22Rv1 (cell line): Measurements from ENCODE around the gene PAQR9.

Experiments
- H3K27ac ChIP-seq: fragments of 450-650 bp; 2 replicates; pipeline ENCODE4 v1.5.1; 2017
- ZFX ChIP-seq: fragments of 450-650 bp; IDR thresholded peaks from 2 replicates; pipeline ENCODE4 v1.6.1; 2017; ENCODE audit warnings: antibody characterized with exemption, borderline replicate concordance
- TF ChIP-seq, protein P1 (sequence below): fragments of 450-650 bp; IDR thresholded peaks from 2 replicates; pipeline ENCODE4 v1.5.1; 2017; ENCODE audit warnings: mild to moderate bottlenecking

Gene PAQR9

DNA sequence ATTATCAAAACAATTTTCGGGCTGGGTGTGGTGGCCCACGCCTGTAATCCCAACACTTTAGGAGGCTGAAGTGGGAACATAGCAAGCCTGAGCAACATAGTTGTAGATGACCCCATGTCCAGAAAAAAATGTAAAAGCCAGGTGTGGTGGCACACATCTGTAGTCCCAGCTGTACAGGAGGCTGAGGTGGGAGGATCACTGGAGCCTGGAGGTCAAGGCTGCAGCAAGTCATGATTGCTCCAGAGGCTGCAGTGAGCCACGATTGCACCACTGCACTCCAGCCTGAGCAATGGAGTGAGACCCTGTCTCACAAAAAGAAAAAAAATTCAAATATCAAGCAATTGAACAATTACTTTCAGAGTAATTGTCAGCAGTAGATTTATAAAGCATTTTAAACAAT lies 8.0 kb upstream of the PAQR9 start:
- no peak overlapping the region for H3K27ac ChIP-seq
- no peak for TF ChIP-seq ZFX
- TF ChIP-seq, protein P1, sequence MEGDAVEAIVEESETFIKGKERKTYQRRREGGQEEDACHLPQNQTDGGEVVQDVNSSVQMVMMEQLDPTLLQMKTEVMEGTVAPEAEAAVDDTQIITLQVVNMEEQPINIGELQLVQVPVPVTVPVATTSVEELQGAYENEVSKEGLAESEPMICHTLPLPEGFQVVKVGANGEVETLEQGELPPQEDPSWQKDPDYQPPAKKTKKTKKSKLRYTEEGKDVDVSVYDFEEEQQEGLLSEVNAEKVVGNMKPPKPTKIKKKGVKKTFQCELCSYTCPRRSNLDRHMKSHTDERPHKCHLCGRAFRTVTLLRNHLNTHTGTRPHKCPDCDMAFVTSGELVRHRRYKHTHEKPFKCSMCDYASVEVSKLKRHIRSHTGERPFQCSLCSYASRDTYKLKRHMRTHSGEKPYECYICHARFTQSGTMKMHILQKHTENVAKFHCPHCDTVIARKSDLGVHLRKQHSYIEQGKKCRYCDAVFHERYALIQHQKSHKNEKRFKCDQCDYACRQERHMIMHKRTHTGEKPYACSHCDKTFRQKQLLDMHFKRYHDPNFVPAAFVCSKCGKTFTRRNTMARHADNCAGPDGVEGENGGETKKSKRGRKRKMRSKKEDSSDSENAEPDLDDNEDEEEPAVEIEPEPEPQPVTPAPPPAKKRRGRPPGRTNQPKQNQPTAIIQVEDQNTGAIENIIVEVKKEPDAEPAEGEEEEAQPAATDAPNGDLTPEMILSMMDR: no peak

DNA sequence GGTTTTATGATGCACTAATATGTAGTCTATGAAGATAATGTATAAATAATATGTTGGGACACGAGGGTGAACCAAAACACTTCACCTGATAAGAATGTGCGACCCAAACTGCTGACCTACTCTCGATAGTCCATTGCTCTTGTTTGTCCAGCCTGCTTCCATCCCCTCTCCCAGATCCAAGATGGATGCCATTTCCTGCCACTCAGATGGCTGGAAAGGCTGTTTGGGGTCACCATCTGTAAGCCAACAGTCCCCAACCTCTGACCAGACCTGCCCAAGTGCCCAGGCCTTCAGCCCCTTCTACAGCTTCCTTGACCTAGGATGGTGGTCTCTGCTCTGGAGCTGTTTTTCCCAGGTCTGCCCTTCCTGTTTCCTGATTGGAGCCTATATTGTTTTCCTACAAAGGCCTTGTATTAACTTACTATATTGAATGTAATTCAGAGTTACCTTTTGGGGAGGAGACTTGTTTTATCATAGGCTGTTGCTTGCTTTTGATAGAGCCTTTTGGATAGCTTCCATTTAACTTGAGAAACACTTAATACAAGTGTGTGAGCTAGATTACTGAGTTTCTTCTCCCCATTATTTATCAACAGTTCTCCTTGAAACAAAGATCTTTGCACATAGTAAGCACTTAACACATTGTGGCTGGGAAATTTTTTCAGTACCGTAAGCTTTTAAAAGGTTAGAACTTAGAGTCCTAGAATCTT lies 5.0 kb upstream of the PAQR9 start:
- TF ChIP-seq ZFX: no peak
- TF ChIP-seq, protein P1: no peak
- H3K27ac ChIP-seq: no peak overlapping the region

DNA sequence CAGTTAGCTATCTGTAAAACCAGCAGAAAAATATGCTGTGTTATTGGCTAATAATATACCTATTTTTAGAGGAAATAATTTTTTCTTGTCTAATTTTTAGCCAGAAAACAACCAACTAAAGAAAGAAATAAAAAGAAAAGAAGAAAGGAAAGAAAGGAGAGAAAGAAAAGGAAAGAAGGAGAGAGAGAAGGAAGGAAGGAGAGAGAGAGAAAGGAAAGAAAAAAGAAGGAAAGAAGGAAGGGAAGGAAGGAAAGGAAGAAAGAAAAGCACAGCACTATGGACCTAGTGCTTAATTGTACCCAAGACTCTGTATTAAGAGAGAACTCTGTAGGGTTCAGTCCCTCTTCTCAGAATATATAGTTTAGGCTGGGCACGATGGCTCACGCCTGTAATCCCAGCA lies 3.3 kb upstream of the PAQR9 start:
- TF ChIP-seq ZFX: no peak
- TF ChIP-seq, protein P1: no peak
- no peak overlapping the region for H3K27ac ChIP-seq

DNA sequence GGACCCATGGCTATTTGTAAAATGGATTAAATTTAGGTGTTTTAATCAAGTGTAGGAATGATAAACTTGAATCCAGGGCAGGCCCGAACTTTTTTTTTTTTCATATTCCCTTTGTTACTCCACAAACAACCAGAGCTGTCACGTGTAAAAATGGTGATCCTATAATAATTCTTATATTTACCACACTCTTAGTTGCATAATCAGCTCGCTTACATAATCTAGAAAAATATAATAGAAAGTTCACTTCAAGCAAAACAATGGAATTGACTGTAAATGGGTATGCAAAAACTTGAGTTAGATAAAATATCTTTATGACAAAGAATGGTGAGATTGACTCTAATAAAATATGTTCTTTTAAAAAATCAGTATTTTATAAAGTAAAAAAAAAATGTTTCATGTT lies 2.1 kb upstream of the PAQR9 start:
- H3K27ac ChIP-seq: no peak overlapping the region
- no peak for TF ChIP-seq ZFX
- TF ChIP-seq, protein P1: no peak

DNA sequence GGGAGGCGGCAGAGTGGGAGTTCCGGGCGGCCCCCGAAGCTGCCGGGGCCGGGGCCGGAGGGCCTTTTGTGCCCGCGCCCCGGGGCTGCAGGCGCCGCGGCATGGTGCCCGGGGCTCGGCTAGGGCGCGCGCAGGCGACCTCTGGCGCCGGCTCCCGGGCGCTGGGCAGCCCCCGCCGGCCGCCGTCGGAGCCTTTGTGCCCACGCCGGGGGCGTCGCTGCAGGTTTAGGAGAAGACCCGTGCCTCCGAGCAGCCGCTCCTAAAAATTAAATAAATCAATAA lies 299 bp downstream of the PAQR9 start:
- TF ChIP-seq, protein P1: peak; percentile 36; the same call in 1 of the 2 replicates
- no peak for TF ChIP-seq ZFX
- no peak overlapping the region for H3K27ac ChIP-seq

DNA sequence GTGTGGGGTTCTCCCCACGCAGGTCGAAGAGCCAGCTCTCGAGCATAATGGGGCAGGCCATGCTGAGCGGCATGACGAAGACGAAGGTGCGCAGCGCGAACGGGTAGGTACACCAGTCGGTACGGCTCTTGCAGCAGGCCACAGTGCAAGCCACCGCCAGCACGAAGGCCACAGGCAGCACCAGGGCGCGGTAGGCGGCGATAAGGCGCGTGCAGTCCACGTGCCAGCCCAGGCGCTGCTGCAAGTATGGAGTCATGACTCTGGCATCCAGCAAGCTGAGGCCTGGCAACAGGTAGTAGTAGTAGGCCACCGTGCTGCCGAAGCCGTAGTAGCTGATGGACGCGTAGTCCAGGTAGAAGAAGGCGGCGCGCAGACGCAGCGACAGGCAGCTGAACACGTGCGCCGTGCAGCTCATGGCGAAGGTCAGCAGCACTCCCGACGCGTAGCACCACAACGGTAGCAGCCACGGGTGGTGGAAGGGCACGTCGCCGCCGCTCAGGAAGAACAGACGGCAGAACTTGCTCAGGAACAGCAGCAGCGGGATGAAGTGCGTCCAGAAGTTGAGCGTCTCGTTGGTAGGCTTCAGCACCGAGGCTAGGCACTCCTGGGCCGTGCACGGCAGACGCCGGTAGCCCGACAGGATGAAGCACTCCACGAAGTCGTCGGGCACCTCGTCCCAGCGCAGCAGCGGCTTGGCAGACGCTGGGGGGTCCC lies 797 bp downstream of the PAQR9 start:
- H3K27ac ChIP-seq: no peak overlapping the region
- no peak for TF ChIP-seq ZFX
- TF ChIP-seq, protein P1: no peak

DNA sequence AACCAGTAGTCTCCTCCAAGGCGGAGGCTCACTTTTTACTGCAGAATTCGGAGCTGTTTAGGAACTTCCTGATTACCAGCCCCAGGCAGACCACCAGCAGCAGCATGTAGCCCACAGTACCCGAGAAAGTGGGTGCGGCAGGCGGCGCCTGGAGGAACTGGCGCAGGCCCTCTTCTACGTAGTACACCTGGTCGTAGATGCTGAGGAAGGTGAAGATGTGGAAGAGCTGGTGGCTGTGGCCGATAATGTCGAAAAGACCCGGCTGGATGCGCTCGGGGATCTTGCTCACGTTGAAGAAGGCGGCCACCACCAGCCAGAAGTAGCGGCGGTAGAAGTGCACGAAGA lies 1.3 kb downstream of the PAQR9 start:
- TF ChIP-seq ZFX: no peak
- TF ChIP-seq, protein P1: no peak
- H3K27ac ChIP-seq: no peak overlapping the region
